Measurements from ENCODE around the gene RGS14.

The RGS14 gene

GRCh38 chr5:177354256-177354655 lies 3.5 kb upstream of the RGS14 start:
- no peaks in the 10 kb centered on the region; the same call in 1 of the 2 replicates for H4K20me1 ChIP-seq (ENCODE audit: low read depth, low read length)
- no peak overlapping the region for H3K4me2 ChIP-seq (ENCODE audit: low read depth, low read length, poor library complexity, severe bottlenecking)
- H3K27ac ChIP-seq (ENCODE audit: low read depth, low read length): no peak overlapping the region
- no peaks in the 10 kb centered on the region for H3K9me3 ChIP-seq (ENCODE audit: insufficient read depth, low read length)
- H3K4me3 ChIP-seq (ENCODE audit: insufficient read depth, low read length, poor library complexity, severe bottlenecking): no peak overlapping the region
- peaks cover 21% of the 10 kb centered on the region for H3K79me2 ChIP-seq (ENCODE audit: insufficient read depth, low read length)
- no peaks in the 10 kb centered on the region for H3K27me3 ChIP-seq (ENCODE audit: low read length)
- no peak for TF ChIP-seq EZH2phosphoT487 (conservative IDR thresholded peaks at IDR 0.05; ENCODE audit: low read length)
- TF ChIP-seq CTCF (IDR thresholded peaks at IDR 0.05; ENCODE audit: insufficient read depth, low read length, poor library complexity, severe bottlenecking): no peak
- peaks cover 7% of the 10 kb centered on the region for H3F3A ChIP-seq (ENCODE audit: insufficient read depth)
- no peak overlapping the region for H2AFZ ChIP-seq (ENCODE audit: low read depth, low read length, severe bottlenecking)
- no peaks in the 10 kb centered on the region for H3K9me2 ChIP-seq (replicated peaks; ENCODE audit: insufficient read depth, low read length)
- no peaks in the 10 kb centered on the region for H3K36me3 ChIP-seq (ENCODE audit: low read length)
- H3K9ac ChIP-seq (ENCODE audit: low read length): no peak overlapping the region

GRCh38 chr5:177354711-177355110 lies 3.0 kb upstream of the RGS14 start:
- no peaks in the 10 kb centered on the region for H3K9me3 ChIP-seq (ENCODE audit: insufficient read depth, low read length)
- no peak overlapping the region for H3K9ac ChIP-seq (ENCODE audit: low read length)
- H4K20me1 ChIP-seq (ENCODE audit: low read depth, low read length): no peaks in the 10 kb centered on the region; the same call in 1 of the 2 replicates
- H3K4me2 ChIP-seq (ENCODE audit: low read depth, low read length, poor library complexity, severe bottlenecking): no peak overlapping the region
- no peaks in the 10 kb centered on the region for H3K27me3 ChIP-seq (ENCODE audit: low read length)
- no peaks in the 10 kb centered on the region for H3K9me2 ChIP-seq (replicated peaks; ENCODE audit: insufficient read depth, low read length)
- H3K36me3 ChIP-seq (ENCODE audit: low read length): no peaks in the 10 kb centered on the region
- no peak for TF ChIP-seq CTCF (IDR thresholded peaks at IDR 0.05; ENCODE audit: insufficient read depth, low read length, poor library complexity, severe bottlenecking)
- TF ChIP-seq EZH2phosphoT487 (conservative IDR thresholded peaks at IDR 0.05; ENCODE audit: low read length): no peak
- no peak overlapping the region for H2AFZ ChIP-seq (ENCODE audit: low read depth, low read length, severe bottlenecking)
- peaks cover 7% of the 10 kb centered on the region for H3F3A ChIP-seq (ENCODE audit: insufficient read depth)
- H3K27ac ChIP-seq (ENCODE audit: low read depth, low read length): no peak overlapping the region
- no peak overlapping the region for H3K4me3 ChIP-seq (ENCODE audit: insufficient read depth, low read length, poor library complexity, severe bottlenecking)
- H3K79me2 ChIP-seq (ENCODE audit: insufficient read depth, low read length): peaks cover 16% of the 10 kb centered on the region

GRCh38 chr5:177355162-177355867 lies 2.4 kb upstream of the RGS14 start:
- H3F3A ChIP-seq (ENCODE audit: insufficient read depth): peaks cover 7% of the 10 kb centered on the region
- no peak overlapping the region for H3K27ac ChIP-seq (ENCODE audit: low read depth, low read length)

More at GRCh38 chr5:177355162-177355867, 2.4 kb upstream of the RGS14 start:
- Histone ChIP-seq H3K9me3 (ENCODE audit: insufficient read depth, low read length) (no peaks in the 10 kb centered on the region), H3K4me2 (ENCODE audit: low read depth, low read length, poor library complexity, severe bottlenecking) (no peak overlapping the region), H3K9ac (ENCODE audit: low read length) (no peak overlapping the region), H3K36me3 (ENCODE audit: low read length) (no peaks in the 10 kb centered on the region), H3K27me3 (ENCODE audit: low read length) (no peaks in the 10 kb centered on the region), H3K9me2 (replicated peaks; ENCODE audit: insufficient read depth, low read length) (no peaks in the 10 kb centered on the region), H4K20me1 (ENCODE audit: low read depth, low read length) (no peaks in the 10 kb centered on the region; the same call in 1 of the 2 replicates), H2AFZ (ENCODE audit: low read depth, low read length, severe bottlenecking) (no peak overlapping the region), H3K79me2 (ENCODE audit: insufficient read depth, low read length) (peaks cover 10% of the 10 kb centered on the region), H3K4me3 (ENCODE audit: insufficient read depth, low read length, poor library complexity, severe bottlenecking) (no peak overlapping the region)
- TF ChIP-seq CTCF (IDR thresholded peaks at IDR 0.05; ENCODE audit: insufficient read depth, low read length, poor library complexity, severe bottlenecking) (no peak), EZH2phosphoT487 (conservative IDR thresholded peaks at IDR 0.05; ENCODE audit: low read length) (no peak)
